Hematopoietic multipotent progenitor cell (in vitro differentiated cells): Measurements from ENCODE around the gene POTEM. TPM values are rescaled to one million over a fixed set of nuclear protein-coding genes. Genes with fewer than 3 reads are reported as not detected.
"Not testable (repeated sequence)": the region's sequence is repeated elsewhere in the genome, so short reads cannot be mapped to it uniquely, and the experiment has no call there.

Experiments used
- DNase-seq, 3 donors: peaks; one replicate each; pipeline ENCODE4 v3.0.0-alpha.2; 2011 to 2015; ENCODE audit warnings: low read depth in 2 of 3, low spot score in 2 of 3
- total RNA-seq: library from RNA; depleted of rRNA; stranded (reverse); fragments of >200 nt; gene quantifications from one replicate; pipeline ENCODE4 v1.2.3, GENCODE V29; 2012

Gene POTEM
- not detected for total RNA-seq

GRCh38 chr14:18967134-18967533 is at the start of gene POTEM:
Gene POTEM (plus strand): TSS chr14:18967434. CDS start chr14:18967486, 52 bp downstream.
- DNase-seq = not testable (repeated sequence)

GRCh38 chr14:18918345-18918744 is 48.9 kb upstream of the POTEM start:
- not testable (repeated sequence) for DNase-seq

GRCh38 chr14:18920052-18920451 is 47.2 kb upstream of the POTEM start:
- not testable (repeated sequence) for DNase-seq

GRCh38 chr14:18921055-18921701 is 46.1 kb upstream of the POTEM start:
- not testable (repeated sequence) for DNase-seq

GRCh38 chr14:18936848-18937247 is 30.4 kb upstream of the POTEM start:
- not testable (repeated sequence) for DNase-seq

GRCh38 chr14:18938733-18939132 is 28.5 kb upstream of the POTEM start:
- DNase-seq = not testable (repeated sequence)

- DNase-seq = not testable (repeated sequence)
Observed at GRCh38 chr14:18949939-18950338, 17.3 kb upstream of the POTEM start.

GRCh38 chr14:18953085-18953484 is 14.1 kb upstream of the POTEM start:
- DNase-seq = not testable (repeated sequence)

GRCh38 chr14:18955816-18956215 is 11.4 kb upstream of the POTEM start:
- DNase-seq = not testable (repeated sequence)

GRCh38 chr14:18961576-18961975 is 5.7 kb upstream of the POTEM start:
- DNase-seq = not testable (repeated sequence)

GRCh38 chr14:18962143-18962542 is 5.1 kb upstream of the POTEM start:
- DNase-seq = not testable (repeated sequence)

GRCh38 chr14:18963276-18963675 is 4.0 kb upstream of the POTEM start:
- DNase-seq = not testable (repeated sequence)

- not testable (repeated sequence) for DNase-seq
Observed at GRCh38 chr14:18964878-18965277, 2.4 kb upstream of the POTEM start.

- not testable (repeated sequence) for DNase-seq
Observed at GRCh38 chr14:19002566-19002965, 35.3 kb downstream of the POTEM start.

GRCh38 chr14:19006490-19006889 is 39.3 kb downstream of the POTEM start:
- DNase-seq = not testable (repeated sequence)

GRCh38 chr14:19007678-19008077 is 40.4 kb downstream of the POTEM start:
- DNase-seq = not testable (repeated sequence)

- DNase-seq = not testable (repeated sequence)
Observed at GRCh38 chr14:19011029-19011428, 43.8 kb downstream of the POTEM start.

GRCh38 chr14:19011703-19012102 is 44.5 kb downstream of the POTEM start:
- DNase-seq = not testable (repeated sequence)

GRCh38 chr14:19015185-19015584 is 48.0 kb downstream of the POTEM start:
- DNase-seq = not testable (repeated sequence)

- DNase-seq = not testable (repeated sequence)
Observed at GRCh38 chr14:19025080-19025589, 57.9 kb downstream of the POTEM start.

GRCh38 chr14:19026649-19027351 is 59.6 kb downstream of the POTEM start:
- not testable (repeated sequence) for DNase-seq

GRCh38 chr14:19027895-19028294 is 60.7 kb downstream of the POTEM start:
- DNase-seq = not testable (repeated sequence)
